HepG2 (cell line): ENCODE data around the gene HPS6. TPM values are rescaled to one million over a fixed set of nuclear protein-coding genes. Genes with fewer than 3 reads are reported as not detected.

Source experiments
- ATAD3A ChIP-seq: sonication (generic); formaldehyde crosslinking; IDR thresholded peaks from 2 replicates; pipeline ENCODE4 v1.4.0; 2020; ENCODE audit warnings: missing genetic modification reagents
- CENPX ChIP-seq: sonication (generic); formaldehyde crosslinking; IDR thresholded peaks from 2 replicates; pipeline ENCODE4 v1.9.0; 2021; ENCODE audit warnings: mild to moderate bottlenecking, missing genetic modification reagents, moderate library complexity
- HMGXB3 ChIP-seq: sonication (generic); formaldehyde crosslinking; IDR thresholded peaks from 2 replicates; pipeline ENCODE4 v1.4.0; 2020; ENCODE audit warnings: missing genetic modification reagents, borderline replicate concordance
- NR1H2 ChIP-seq: sonication (generic); formaldehyde crosslinking; IDR thresholded peaks from 2 replicates; pipeline ENCODE4 v1.8.1; 2022; ENCODE audit warnings: low read depth, missing genetic modification reagents, borderline replicate concordance
- PBX3 ChIP-seq: sonication (generic); formaldehyde crosslinking; IDR thresholded peaks from 2 replicates; pipeline ENCODE4 v1.8.1; 2023; ENCODE audit warnings: missing genetic modification reagents, inconsistent platforms, borderline replicate concordance
- PHF21A ChIP-seq: sonication (generic); formaldehyde crosslinking; IDR thresholded peaks from 2 replicates; pipeline ENCODE4 v1.5.0; 2020; ENCODE audit warnings: mild to moderate bottlenecking, missing genetic modification reagents
- SCMH1 ChIP-seq: sonication (generic); formaldehyde crosslinking; IDR thresholded peaks from 2 replicates; pipeline ENCODE4 v1.9.0; 2021; ENCODE audit warnings: missing genetic modification reagents, mild to moderate bottlenecking, borderline replicate concordance
- SMC3 ChIP-seq: IDR thresholded peaks from 2 replicates; pipeline ENCODE4 v1.6.1; 2011; ENCODE audit warnings: low read length, improper control_type of control experiment
- SNRNP70 ChIP-seq: fragments of 200-400 bp; formaldehyde crosslinking; IDR thresholded peaks from 2 replicates; pipeline ENCODE4 v1.6.1; 2017; ENCODE audit warnings: mild to moderate bottlenecking, low read depth, low read length, moderate library complexity
- ZNF224 ChIP-seq: sonication (generic); formaldehyde crosslinking; IDR thresholded peaks from 2 replicates; pipeline ENCODE4 v1.5.0; 2020; ENCODE audit warnings: mild to moderate bottlenecking, missing genetic modification reagents
- ZNF441 ChIP-seq: sonication (generic); formaldehyde crosslinking; IDR thresholded peaks from 2 replicates; pipeline ENCODE4 v1.7.0; 2021; ENCODE audit warnings: missing genetic modification reagents, borderline replicate concordance
- ZNF687 ChIP-seq: sonication (generic); formaldehyde crosslinking; IDR thresholded peaks from 2 replicates; pipeline ENCODE4 v1.5.1; 2020; ENCODE audit warnings: mild to moderate bottlenecking, missing genetic modification reagents, moderate library complexity
- polyA plus RNA-seq, 8 experiments: library from polyadenylated mRNA; depleted of rRNA in 3 of 8; stranded (reverse) in 7 of 8; unstranded in 1 of 8; fragments of >200 nt; fragmentation: Illumina TruSeq in 4 of 8; extraction: Trizol in 4 of 8; gene quantifications; 2 replicates each; pipeline versions ENCODE4 v1.2.1 to v1.2.3, GENCODE V29; 2011 to 2016; ENCODE audit warnings: low read depth in 4 of 8, missing spikeins in 1 of 8, mixed read lengths in 1 of 8; ENCODE audit not compliant: insufficient read depth in 1 of 8
- total RNA-seq, 5 experiments: library from RNA; depleted of rRNA; stranded (reverse); fragments of >200 nt; fragmentation: Illumina TruSeq; extraction: Trizol; gene quantifications; 2 replicates each; pipeline ENCODE4 v1.2.3, GENCODE V29; 2016; ENCODE audit warnings: low read depth in 1 of 5
- TF ChIP-seq, protein P1 (sequence below): sonication (generic); formaldehyde crosslinking; IDR thresholded peaks from 2 replicates; pipeline ENCODE4 v1.5.0; 2020; ENCODE audit warnings: missing genetic modification reagents
- TF ChIP-seq, protein P2 (sequence below): sonication (generic); formaldehyde crosslinking; IDR thresholded peaks from 2 replicates; pipeline ENCODE4 v1.8.0; 2022; ENCODE audit warnings: mild to moderate bottlenecking, missing genetic modification reagents

Gene HPS6
- total and polyA plus RNA-seq, 2 of the 13 experiments (the other 11 are each of a cell fraction or from before 2014, with no cell fraction given): 2.9 to 14.9 TPM

- TF ChIP-seq NR1H2 (CRISPR knock-in tag) (peak; percentile 40; the same call in 1 of the 2 replicates), PHF21A (CRISPR knock-in tag) (peak; percentile 79), CENPX (CRISPR knock-in tag) (no peak), ZNF224 (CRISPR knock-in tag) (peak; percentile 22; the same call in 1 of the 2 replicates), PBX3 (CRISPR knock-in tag) (peak; percentile 70; the same call in 1 of the 2 replicates), HMGXB3 (CRISPR knock-in tag) (peak; percentile 60; the same call in 1 of the 2 replicates), SMC3 (no peak), ATAD3A (CRISPR knock-in tag) (no peak), ZNF441 (CRISPR knock-in tag) (peak; percentile 70; the same call in 1 of the 2 replicates), SNRNP70 (no peak), ZNF687 (CRISPR knock-in tag) (peak; percentile 94), SCMH1 (no peak)
- TF ChIP-seq, protein P1, sequence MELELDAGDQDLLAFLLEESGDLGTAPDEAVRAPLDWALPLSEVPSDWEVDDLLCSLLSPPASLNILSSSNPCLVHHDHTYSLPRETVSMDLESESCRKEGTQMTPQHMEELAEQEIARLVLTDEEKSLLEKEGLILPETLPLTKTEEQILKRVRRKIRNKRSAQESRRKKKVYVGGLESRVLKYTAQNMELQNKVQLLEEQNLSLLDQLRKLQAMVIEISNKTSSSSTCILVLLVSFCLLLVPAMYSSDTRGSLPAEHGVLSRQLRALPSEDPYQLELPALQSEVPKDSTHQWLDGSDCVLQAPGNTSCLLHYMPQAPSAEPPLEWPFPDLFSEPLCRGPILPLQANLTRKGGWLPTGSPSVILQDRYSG (CRISPR knock-in tag): 0 out of 2 replicates have a peak, but pooled peaks have one; percentile 89
- TF ChIP-seq, protein P2, sequence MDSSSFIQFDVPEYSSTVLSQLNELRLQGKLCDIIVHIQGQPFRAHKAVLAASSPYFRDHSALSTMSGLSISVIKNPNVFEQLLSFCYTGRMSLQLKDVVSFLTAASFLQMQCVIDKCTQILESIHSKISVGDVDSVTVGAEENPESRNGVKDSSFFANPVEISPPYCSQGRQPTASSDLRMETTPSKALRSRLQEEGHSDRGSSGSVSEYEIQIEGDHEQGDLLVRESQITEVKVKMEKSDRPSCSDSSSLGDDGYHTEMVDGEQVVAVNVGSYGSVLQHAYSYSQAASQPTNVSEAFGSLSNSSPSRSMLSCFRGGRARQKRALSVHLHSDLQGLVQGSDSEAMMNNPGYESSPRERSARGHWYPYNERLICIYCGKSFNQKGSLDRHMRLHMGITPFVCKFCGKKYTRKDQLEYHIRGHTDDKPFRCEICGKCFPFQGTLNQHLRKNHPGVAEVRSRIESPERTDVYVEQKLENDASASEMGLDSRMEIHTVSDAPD (CRISPR knock-in tag): peak; percentile 64; the same call in 1 of the 2 replicates
Measured at GRCh38 chr10:102055647-102056419, 9.3 kb upstream of the HPS6 start, which contains the start of gene ARMH3 (continued).
